ENCODE data around the gene PRDM1.
"Not testable (repeated sequence)": the region's sequence is repeated elsewhere in the genome, so short reads cannot be mapped to it uniquely, and the experiment has no call there.

Gene PRDM1

DNA sequence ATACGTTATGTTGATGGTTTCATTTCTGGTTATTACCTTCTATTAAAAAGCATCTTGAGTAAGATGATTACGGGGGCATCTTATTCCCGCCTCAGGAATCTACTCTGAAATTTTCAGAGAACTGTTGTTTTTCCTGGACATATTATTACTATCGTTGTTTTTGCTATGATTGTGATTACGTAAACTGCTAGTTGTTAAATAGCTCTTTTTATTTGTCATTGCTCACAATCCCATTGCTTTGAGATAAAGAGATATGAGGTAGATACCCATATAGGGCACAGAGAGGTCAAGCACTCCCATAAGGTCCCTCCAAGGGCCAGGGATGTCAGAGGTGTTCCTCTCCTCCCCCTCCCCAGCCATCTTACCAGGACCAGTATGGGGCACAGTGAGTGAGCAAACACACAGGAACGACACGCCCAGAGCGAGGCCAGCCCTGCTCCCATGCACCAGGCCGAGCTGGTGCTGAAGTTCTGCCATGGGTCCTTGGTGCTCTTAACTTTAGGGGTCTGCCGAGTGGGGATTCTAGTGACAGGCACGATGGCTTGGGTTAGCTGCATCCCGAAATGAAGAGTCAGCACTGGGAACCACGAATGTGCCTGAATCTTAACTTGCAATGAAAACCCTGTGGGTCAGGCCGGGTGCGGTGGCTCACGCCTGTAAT lies 49.9 kb downstream of the PRDM1 start:
- no peak for DNase-seq (ENCODE audit: low read depth in 4 of 4, low spot score in 1 of 4)

DNA sequence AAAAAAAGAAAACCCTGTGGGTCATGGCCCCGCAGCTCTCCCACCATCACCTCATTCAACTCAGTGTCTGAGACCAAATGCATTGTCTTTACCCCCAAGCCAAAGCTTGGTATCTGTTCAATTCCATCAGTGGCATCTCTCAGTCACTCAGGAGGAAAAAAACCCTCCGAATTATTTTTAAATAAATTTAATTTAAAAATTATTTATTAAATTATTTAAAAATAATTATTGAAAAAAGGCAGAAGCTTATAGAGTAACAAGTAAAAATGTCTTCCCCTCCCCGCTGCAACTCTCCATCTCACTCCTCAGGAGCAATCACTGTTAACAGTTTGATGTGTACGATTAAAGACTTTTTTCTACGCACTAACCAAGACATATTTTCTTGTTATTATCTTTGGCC lies 50.7 kb downstream of the PRDM1 start:
- DNase-seq (ENCODE audit: low read depth in 4 of 4, low spot score in 1 of 4) = no peak

DNA sequence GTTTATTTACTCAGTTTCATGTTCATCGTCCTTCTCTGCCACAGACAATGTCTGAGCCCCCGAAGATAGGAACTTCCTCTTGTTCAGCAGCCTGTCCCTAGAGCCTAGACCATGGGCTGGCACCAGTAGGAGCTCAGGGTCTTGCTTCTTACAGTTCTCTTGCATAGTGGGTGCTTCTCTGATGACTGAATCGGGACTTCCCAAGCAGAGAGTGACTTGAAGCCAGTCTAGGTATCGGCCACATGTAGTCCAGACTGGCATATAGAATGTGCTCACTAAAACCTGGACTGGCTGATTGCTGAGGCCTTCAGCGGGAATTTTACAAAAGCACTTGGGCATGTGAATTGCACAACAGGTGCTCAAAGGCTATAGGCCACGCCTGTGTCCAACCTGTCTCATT lies 52.0 kb downstream of the PRDM1 start:
- no peak for DNase-seq (ENCODE audit: low read depth in 4 of 4, low spot score in 1 of 4)

DNA sequence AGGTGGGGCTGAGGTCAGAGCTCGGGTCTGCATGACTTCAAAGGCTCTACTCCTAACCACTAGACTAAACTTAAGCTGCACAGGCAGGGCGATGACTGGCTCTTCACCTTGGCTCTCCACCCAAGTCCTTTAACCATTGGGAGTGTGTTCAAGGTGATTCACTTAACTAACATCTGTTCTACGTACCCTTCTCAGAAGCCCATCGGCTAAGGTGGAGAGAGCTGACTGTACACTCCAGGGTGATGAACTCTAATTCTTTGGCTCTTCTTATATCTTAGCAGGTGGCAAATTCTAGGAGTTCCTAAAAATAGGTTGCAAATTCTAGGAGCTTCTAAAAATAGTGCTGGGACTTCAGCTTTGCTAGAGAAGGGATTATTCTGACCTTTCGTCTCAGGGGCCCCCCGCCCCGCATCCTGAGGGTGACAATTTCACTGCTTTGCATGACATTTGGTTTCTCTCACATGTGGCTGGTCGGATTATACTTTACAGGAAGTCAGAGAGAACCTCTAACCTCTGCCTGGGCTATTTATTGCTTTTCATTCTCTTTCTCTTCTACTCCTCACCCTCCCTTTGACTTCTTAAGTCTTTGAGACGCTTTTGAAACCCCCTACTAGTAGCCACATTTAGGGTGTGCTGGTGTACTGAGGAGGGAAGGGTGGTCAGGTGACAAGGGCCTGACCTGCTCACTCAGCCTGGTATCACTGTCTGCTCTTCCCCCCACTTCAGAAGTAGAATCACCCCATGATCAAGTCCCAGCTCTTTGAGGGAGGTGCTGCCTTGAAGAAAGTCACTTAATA lies 55.5 kb downstream of the PRDM1 start:
- DNase-seq (ENCODE audit: low read depth in 4 of 4, low spot score in 1 of 4) = peak in 1 of 4 experiments; percentile 48

DNA sequence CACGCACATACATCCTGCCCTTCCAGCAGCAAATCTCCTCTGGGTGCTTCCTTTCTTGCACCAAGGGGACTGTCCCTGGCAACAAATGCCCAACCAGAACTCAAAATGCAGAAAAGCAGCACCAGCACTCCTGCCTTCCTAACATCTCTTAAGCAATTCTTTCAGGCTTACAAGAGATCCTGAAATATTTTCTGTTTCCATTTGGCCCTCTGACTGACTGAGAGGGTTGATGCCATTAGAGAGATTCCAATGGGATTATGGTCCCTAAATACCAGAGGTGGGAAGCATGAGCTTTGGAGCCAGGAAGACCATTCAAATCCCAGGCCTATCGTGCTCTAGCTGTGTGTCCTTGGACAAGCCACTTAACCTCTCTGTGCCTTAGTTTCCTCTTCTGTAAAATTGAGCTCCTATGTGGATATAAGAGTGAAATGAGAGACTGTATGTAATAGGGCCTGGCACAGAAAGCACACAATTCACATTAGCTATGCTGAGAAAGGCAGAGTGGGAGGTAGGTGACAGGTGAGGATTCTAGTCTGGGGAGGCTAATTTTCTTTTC lies 56.8 kb downstream of the PRDM1 start:
- DNase-seq (ENCODE audit: low read depth in 4 of 4, low spot score in 1 of 4) = no peak

DNA sequence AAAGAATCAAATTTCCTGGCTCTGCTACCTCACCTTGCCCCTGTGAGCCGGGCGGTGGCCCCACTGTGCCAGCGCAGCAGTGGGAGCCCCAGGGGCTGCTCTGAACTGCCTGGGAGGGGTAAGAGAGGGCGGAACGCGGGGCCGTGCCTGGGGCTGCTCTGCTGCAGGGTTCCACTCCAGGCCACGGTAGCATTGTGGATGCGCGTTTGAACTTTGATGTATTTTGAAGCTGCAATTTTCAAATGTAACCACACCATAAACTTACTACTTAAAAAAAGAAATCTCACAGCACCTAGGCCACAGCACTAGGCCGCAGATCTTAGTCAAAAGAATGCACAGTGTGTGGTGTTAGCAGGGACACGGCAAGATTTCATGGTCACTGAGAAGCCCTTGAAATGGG lies 57.5 kb downstream of the PRDM1 start:
- no peak for DNase-seq (ENCODE audit: low read depth in 4 of 4, low spot score in 1 of 4)

DNA sequence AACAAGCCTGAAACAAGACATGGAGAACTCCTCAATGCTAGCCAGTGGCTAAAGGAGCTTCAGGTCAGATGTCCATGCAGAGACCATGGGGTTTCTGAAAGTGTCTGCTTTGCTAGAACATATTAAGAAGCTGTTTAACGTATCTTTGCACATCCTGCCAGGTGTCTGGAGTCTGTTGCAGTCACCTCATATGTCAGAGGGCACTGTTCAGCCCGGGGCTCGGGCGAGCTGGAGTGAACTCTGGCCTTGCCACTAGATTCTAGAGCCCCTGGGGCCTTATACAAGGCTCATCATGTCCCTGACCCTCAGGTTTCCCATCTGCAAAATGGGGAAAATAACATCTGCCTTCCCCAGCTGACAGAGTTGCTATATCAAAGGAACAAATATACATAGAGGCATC lies 59.0 kb downstream of the PRDM1 start:
- DNase-seq (ENCODE audit: low read depth in 4 of 4, low spot score in 1 of 4) = no peak

DNA sequence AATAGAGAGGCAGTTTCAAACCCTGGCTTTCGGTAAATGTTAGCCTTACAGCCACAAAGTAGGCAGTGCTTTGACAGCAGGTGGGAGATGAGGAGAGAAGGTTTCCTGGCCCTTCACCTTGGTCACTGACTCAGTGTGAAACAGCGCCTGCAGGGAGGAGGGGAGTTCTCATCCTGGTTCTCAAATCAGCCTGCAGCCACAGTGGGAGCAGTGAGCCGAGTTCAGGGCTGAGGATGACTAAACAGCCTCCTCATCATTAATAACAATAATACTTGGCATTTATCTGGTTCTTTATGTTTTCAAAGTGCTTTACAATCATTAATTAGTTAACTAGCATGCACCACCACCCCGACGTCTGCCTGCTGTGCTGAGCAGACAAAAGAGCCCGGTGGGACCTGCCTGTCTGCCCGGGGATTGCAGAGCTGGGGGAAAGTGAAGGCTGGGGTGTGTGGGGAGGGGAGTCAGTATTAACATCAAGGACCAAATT lies 59.6 kb downstream of the PRDM1 start:
- DNase-seq (ENCODE audit: low read depth in 4 of 4, low spot score in 1 of 4) = peak in 1 of 4 experiments; percentile 25

DNA sequence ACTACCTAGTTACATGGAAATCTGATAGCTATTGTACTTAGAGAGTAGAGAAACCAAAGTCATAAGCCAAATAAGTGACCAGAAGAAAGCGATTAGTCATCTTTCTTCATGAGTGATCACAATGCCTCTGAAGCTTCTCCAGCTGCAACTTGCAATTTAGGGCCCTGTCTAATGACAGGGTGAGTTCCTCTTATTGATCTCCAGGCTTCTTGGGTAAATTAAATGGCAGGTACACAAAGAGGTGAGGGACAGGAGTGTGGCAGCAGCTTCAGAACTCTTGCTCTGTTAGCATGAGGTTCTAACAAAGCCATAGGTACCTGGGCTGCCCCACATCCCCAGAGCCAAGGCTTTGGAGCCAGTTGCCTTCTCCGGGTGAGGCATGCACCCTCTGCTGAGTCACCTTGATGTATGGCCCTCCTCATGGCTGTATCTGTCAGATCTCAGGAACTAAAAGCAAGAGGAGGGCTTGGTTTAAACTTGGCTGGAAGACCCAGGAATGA lies 60.8 kb downstream of the PRDM1 start:
- no peak for DNase-seq (ENCODE audit: low read depth in 4 of 4, low spot score in 1 of 4)

DNA sequence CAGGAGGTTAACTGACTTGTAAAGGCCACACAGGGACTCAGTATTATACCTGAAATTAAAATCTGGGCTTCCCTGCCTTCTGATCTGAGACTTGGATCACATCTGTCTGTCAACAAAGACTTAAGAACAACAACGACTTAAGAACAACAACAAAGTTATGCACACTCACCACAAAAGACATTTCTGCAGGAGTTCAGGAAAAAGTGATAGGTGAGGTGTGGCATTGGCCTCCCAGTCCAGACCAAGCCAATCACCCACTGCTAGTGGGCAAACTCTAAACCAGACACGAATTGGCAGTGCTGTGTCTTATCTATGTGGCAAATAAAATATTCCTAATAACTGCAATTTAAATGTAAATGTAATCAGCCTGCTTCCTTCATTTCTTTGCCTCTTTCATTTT lies 61.3 kb downstream of the PRDM1 start:
- DNase-seq (ENCODE audit: low read depth in 4 of 4, low spot score in 1 of 4) = no peak

DNA sequence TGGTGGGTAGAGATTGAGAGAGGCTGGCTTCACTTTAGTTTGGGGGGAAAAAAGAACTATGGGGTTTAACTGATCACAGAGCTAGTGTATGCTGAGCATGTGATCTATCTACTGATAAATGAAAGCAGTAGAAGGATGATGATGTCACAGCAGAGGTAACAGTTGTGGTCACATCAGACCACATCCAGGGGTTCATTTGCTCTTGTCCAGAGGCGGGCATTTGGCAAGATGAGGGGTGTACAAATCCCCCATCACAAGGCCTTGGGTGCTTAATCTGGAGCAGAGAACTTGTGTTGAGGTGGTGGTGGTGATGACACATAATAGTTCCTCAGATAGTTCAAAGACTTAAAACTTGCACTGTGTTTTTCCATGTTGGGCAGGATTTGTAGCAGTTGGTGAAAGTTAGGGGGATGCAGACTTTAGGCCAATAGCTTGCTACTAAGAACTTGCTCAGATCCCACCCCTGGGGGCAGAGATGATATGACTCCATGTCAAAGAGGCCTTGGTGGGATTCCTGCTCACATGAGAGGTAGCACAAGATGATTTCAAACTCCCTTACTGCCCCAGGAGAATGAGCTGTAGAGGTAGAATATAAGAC lies 63.4 kb downstream of the PRDM1 start:
- DNase-seq (ENCODE audit: low read depth in 4 of 4, low spot score in 1 of 4) = no peak

DNA sequence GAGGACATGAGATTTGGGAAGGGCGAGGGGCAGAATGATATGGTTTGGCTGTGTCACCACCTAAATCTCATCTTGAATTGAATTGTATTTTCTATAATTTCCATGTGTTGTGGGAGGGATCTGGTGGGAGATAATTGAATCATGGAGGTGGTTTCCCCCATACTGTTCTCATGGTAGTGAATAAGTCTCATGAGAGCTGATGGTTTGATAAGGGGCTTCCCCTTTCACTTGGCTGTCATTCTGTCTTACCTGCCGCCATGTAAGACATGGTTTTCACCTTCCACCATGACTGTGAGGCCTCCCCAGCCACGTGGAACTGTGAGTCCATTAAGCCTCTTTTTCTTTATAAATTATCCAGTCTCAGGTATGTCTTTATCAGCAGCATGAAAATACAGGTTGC lies 66.3 kb downstream of the PRDM1 start:
- DNase-seq (ENCODE audit: low read depth in 4 of 4, low spot score in 1 of 4) = not testable (repeated sequence)

DNA sequence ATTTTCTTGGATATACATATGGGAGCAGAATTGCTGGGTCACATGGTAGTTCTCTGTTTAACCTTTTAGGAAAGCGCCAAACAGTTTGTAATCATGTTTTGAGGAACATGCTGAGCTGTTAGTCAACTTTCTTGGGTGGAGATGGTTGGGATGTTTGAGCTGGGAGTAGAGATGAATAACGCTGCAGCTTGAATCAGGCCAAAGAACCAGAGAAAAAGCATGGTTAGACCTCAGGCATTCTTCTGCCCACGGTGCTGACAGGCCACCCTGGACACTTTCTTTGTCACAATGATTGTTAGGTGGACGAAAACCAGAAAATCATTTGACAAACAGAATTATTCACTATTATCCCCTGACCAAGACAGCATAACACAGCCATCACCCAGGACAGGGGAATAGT lies 66.8 kb downstream of the PRDM1 start:
- no peak for DNase-seq (ENCODE audit: low read depth in 4 of 4, low spot score in 1 of 4)

DNA sequence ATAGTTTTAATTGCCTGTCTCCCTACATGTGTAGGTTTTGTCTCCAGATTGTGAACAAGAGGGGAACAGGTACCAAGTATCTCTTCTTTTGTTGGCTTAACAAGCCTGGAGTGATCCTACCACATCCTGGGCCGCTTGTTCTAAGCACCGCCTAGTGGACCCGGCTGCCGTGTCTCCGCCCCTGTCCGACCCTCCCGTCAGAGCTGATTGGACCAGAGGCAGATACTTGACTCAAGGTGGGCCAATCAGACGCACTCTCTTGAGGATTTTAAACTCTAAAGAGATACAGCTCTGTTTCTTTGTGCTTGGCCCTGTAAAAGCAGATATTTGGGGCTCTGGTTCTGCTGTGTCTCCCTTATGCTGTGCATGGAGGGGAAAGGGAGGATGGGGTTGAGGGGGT lies 68.2 kb downstream of the PRDM1 start:
- DNase-seq (ENCODE audit: low read depth in 4 of 4, low spot score in 1 of 4) = no peak

DNA sequence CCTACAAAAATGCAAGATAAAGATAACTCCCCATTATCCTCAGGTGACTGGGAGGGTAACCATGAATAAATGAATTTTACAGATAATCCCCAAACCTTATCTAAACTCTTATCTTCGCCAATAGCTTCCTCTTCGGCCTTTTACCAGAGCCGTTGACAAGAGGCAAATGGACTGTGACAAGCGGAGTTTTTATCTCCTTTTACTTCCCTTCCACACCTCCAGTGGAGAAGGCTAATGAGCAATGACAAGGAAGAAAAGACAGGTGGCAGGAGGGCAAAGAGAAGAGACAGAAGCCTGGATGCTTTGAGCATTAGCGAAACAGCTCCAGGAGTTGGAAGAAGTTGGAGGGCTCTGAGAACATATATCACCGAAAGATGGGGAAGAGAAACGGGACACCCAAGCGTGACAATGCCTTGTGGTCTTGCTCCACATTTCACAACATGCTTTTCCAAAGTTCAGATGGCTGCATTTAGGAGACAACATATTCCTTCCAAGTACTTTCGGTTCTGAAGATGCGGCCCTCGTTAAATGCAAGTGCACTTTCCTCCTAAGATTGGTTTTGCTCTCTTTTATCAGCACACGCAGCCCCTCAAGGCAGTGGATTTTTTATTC lies 69.2 kb downstream of the PRDM1 start:
- no peak for DNase-seq (ENCODE audit: low read depth in 4 of 4, low spot score in 1 of 4)

DNA sequence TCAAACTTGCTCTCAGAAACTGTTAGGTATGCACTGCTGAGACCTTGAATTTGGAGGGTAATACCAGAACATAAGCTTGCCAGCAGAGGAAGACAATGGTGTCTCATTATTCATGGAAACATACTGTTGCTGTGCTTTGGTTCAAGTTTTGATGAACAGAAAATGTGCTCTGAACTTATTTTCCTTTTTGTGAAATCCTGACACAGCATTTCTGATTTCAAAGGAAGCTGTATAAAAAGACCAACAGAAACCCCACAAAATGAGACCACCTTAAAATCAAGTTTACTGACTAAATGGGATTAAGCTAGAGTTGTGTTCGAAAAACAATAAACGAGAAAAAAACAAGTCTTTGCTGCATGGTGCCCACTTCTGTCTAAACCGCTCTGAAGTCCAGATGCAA lies 70.3 kb downstream of the PRDM1 start:
- no peak for DNase-seq (ENCODE audit: low read depth in 4 of 4, low spot score in 1 of 4)

DNA sequence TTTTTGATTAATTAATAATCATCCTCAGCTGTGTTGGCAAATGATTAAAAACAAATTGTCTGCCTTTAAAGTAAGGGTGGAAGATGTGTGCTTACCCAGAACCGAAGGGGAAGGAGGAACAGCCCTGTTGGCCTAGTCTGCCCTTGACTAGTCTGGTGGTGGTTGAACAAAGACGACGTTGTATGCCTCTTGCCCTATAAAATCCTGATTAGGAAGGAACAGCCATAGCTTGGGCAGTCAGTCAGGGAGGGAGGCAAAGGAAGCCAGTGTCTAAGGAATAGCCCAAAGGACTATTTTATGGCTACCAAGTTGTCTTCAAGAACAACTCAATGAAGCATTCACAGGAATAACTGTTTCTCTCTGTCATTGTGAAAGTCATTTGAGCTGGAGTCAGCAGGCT lies 70.7 kb downstream of the PRDM1 start:
- DNase-seq (ENCODE audit: low read depth in 4 of 4, low spot score in 1 of 4) = no peak

DNA sequence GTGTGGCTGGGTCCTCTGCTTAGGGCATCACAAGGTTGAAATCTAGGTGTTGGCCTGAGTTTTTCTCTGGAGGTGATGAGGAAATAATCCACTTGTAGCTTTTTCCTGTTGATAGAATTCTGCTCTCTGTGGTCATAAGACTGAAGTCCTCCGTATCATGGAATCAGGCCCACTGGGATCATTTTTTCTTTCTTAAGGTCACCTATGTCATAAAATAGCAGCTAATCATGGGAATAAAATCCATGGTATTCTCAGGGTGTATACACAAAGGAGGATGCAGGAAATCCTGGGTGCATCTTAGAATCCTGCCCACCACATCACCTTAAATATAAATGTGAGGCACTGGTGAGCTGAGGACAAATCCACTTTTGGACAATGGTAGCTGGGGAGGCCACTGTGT lies 72.7 kb downstream of the PRDM1 start:
- no peak for DNase-seq (ENCODE audit: low read depth in 4 of 4, low spot score in 1 of 4)
